ELF-1 (cell line): ENCODE results near the gene ZIK1.
A peak's percentile ranks its signal among the peaks of the same experiment; 100 is the strongest.

ENCODE experiments used
- DNase-seq: peaks from one replicate; pipeline ENCODE4 v3.0.0-alpha.2; 2016; ENCODE audit warnings: low read depth, low spot score

ZIK1 gene

GRCh38 chr19:57611113-57611512 is 27.2 kb downstream of the ZIK1 start:
- DNase-seq: no peak

- peak; percentile 92 for DNase-seq
Measured at GRCh38 chr19:57613941-57614743, 30.2 kb downstream of the ZIK1 start, which contains the start of gene ZNF134. Gene ZNF134, plus strand, starts transcription at chr19:57614242. Its CDS starts 5,227 bp downstream, at chr19:57619469.

GRCh38 chr19:57615346-57615745 is 31.4 kb downstream of the ZIK1 start:
- DNase-seq: no peak

- peak; percentile 16 for DNase-seq
Measured at GRCh38 chr19:57620673-57621348, 36.9 kb downstream of the ZIK1 start.

GRCh38 chr19:57623091-57623490 is 39.1 kb downstream of the ZIK1 start:
- DNase-seq: no peak

GRCh38 chr19:57632987-57633831 is 49.3 kb downstream of the ZIK1 start, which contains the start of gene ZNF211:
Gene ZNF211, plus strand, starts transcription at chr19:57633168. Its CDS starts 179 bp downstream, at chr19:57633347.
- DNase-seq: peak; percentile 97

GRCh38 chr19:57633832-57634131 is 49.8 kb downstream of the ZIK1 start:
- DNase-seq: no peak

GRCh38 chr19:57637379-57637778 is 53.4 kb downstream of the ZIK1 start:
- no peak for DNase-seq

DNA sequence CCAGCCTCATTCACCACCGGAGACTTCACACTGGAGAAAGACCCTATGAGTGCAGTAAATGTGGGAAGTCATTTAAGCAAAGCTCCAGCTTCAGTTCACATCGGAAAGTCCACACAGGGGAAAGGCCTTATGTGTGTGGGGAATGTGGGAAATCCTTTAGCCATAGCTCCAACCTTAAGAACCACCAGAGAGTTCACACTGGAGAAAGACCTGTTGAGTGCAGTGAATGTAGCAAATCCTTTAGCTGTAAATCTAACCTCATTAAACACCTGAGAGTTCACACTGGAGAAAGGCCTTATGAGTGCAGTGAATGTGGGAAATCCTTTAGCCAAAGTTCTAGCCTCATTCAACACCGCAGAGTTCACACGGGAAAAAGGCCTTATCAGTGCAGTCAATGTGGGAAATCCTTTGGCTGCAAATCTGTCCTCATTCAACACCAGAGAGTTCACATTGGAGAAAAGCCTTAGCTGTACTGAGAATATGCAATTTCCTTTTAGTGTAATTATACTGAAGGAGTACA is 57.8 kb downstream of the ZIK1 start:
- no peak for DNase-seq

GRCh38 chr19:57642396-57643046 is 58.6 kb downstream of the ZIK1 start:
- no peak for DNase-seq
